Cardiac fibroblast (primary cell): Measurements from ENCODE around the gene TMEM121.

Experiments used
- DNase-seq, 2 donors: peaks; one replicate each; pipeline versions ENCODE4 v3.0.0 to v3.0.0-alpha.2; 2010; ENCODE audit warnings: low read depth in 2 of 2
- H3K4me3 ChIP-seq, 2 donors: replicated peaks in 1 of 2; 1 replicate in 1 of 2; 2 replicates in 1 of 2; pipeline ENCODE4 v1.5.1; 2011; ENCODE audit warnings: low read depth in 2 of 2, low read length in 2 of 2, mild to moderate bottlenecking in 2 of 2, moderate library complexity in 1 of 2
- TF ChIP-seq, protein P1 (sequence below): IDR thresholded peaks from one replicate; pipeline ENCODE4 v1.5.1; 2011; ENCODE audit warnings: low read depth, mild to moderate bottlenecking, low read length, inconsistent platforms

Gene TMEM121

DNA sequence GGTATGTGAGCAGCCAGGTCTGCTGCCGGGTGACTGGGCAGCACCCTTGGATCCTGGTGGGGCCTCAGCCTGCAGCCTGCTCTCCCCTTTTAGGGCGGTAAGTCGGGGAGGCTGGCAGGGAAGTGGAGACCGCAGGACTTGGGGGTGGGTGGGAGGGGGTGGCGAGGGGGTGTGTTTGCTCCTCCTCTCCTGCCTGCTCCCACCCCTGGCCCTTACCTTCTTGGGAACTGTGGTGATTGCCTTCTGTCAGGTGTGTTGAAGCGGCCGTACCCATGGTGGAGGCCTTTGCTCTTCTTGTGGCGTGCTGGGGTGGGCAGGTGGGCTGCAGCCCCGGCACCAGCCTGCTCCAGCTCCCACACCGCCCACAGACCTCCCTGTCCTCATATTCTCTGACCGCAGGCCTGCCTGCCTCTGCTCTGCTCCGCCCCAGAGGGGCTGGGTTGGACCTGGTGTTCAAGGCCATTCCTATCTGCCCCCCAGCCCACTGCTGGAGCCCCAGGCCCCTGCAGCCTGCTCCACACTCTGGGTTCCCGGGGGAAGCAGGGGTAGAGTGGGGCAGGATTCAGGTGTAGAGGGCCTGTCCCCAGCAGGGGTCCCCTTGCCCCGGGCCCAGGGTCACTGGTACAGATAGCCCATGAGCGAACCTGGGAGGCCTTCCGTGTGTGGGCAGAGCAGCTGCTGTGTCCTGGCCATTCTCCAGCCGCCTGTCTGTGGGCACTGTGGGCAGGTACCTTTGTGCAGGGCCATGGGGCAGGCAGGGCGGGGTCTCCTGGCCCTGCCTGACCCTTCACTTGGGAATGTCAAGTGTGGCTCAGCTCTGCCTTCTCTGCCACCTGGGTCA is 30.2 kb upstream of the TMEM121 start:
- H3K4me3 ChIP-seq = no peak overlapping the region
- no peak for DNase-seq
- TF ChIP-seq, protein P1, sequence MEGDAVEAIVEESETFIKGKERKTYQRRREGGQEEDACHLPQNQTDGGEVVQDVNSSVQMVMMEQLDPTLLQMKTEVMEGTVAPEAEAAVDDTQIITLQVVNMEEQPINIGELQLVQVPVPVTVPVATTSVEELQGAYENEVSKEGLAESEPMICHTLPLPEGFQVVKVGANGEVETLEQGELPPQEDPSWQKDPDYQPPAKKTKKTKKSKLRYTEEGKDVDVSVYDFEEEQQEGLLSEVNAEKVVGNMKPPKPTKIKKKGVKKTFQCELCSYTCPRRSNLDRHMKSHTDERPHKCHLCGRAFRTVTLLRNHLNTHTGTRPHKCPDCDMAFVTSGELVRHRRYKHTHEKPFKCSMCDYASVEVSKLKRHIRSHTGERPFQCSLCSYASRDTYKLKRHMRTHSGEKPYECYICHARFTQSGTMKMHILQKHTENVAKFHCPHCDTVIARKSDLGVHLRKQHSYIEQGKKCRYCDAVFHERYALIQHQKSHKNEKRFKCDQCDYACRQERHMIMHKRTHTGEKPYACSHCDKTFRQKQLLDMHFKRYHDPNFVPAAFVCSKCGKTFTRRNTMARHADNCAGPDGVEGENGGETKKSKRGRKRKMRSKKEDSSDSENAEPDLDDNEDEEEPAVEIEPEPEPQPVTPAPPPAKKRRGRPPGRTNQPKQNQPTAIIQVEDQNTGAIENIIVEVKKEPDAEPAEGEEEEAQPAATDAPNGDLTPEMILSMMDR = no peak

DNA sequence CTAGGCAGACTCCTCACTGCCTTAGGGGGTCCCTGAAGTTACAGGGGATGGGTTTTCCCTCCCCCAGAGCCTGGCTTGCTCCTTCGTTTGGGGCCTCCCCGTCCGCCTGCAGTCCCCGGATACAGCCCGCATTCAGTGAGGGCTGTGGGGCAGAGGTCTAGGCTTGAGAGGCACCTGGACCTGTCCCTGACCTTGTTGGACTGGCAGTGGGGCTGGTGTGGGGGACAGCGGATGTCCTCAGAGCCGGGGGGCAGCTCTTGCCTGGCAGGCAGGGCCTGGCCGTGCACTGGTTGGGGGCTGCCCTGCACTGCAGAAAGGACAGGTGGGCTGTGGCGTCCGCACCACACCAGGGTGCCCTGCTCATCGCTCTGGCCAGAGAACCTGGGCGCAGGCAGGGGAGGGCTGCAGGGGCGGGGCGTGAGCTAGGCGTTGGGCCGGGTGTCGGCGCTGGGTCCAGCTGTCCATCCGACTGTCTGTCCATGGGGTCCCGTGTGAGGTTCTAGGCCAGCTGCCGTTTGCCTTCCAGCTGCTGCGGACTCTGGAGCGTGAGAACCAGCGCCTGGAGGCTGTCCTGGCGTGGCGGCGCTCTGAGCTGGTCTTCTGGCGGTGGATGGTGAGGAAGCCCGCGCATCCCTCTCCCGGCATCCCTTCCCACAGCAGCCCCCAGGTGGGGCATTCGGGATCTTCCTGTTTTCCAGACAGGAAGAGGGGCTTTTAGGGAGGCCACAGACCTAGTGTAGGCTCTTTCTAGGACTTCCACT is 29.4 kb upstream of the TMEM121 start:
- TF ChIP-seq, protein P1 = no peak
- no peak for DNase-seq
- no peak overlapping the region for H3K4me3 ChIP-seq

DNA sequence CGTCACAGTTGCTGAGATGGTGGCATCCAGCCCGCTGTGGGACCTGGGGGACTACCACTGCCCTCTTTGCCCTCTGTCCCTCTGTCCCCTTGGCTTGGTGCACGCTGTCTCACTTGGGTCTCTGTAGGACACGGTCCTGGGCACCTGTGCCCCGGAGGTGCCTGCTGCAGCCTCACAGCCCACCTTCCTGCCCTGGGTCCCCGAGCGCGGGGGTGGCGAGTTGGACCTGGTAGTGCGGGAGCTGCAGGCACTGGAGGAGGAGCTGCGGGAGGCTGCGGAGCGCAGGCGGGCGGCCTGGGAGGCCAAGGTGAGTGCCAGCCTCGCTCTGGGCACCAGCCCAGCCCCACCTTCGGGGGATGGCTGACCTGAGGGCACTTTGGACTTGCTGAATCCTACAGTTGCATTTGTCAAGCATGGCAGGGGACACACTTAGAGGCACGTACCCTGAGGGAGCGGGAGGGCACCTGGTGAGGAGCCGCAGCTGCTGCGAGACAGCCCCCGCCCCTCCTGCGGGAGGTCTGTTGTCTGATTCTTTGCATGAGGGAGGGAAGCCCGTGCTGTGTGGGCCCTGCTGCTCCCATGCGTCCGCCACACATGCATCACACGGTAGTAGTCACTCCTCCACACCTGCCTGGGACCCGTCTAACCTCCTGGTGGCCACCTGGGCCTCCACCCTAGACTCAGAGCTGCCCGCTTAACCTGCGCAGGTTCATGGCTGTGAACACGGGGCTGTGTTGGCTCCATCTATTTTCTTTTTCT is 28.5 kb upstream of the TMEM121 start:
- no peak for DNase-seq
- H3K4me3 ChIP-seq = no peak overlapping the region
- TF ChIP-seq, protein P1 = no peak

DNA sequence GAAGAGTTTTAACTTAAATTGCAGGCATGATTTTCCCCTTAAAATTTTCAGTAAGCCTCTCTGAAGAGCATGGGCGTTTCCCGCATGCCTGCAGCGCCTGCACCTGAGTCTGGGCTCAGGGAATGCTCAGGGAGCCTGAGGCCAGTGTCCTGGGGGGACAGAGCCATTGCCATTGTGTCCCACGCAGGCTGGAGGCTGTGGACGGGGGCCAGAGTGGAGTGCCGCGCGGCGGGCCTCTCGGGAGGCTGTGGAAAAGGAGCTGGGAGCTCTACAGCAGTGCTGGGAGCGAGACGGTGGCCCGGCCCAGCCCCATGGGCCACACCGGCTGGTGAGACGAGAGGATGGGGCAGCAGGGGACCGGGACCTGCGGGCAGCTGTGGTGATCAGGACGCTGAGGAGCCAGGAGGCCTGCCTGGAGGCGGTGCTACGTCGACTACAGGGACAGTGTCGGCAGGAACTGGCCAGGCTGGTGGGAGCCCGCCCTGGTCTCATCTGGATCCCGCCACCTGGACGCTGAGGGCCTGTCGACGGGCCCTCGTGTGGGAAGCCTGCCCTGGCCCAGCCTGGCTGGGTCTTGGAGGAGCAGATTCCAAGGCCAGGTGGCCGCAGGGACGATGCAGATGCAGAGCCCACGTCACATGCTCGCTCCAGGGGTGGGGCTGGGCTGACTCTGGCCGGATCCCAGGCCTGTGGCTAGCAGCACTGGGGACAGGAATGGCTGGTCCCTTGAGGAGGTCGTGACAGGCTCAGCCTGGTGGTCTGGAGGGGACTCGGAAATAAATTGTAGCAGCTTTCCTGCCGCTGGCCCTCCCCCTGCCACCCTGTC is 27.7 kb upstream of the TMEM121 start:
- no peak overlapping the region for H3K4me3 ChIP-seq
- DNase-seq = no peak
- TF ChIP-seq, protein P1 = no peak

DNA sequence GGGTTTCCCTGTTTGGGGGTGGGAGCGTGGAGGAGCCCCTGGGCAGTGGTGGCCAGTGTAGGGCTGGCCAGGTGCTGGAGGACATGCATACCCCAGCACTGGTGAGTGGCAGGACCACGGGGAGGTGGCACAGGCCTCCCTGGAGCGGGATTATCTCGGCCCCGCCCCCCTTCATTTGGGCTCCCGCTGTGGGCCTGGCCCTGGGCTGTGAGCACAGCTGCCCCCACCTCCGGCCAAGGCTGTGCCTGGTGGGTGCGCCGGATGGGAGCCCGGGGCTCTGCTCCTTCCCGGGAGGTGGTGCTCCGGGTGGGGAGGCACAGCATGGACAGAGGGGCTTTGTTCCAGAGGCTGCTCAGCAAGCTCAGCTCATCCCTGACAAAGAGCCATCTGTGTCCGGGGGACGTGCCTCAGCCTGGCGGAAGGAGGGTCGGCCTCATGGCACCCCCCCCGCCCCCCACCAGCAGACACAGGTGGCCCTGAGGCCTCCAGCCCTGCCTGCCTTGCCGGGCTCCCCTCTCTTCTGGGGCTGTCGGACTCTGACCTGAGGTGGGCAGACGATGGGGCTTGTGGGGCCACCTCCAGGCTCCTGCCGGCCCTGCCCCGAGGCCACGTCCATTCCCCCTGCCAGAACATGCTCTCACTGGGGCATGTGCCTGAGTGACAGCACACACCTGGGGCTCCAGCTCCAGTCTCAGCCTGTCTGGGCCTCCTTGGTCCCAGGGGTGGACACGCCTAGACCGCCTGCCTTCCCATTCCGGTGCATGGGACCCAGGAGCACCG is 26.9 kb upstream of the TMEM121 start:
- TF ChIP-seq, protein P1 = no peak
- no peak for DNase-seq
- no peak overlapping the region for H3K4me3 ChIP-seq
